SK-N-MC (cell line): ENCODE measurements around the gene KRTAP10-6.

Experiments
- DNase-seq: peaks from one replicate; pipeline ENCODE4 v3.0.0-alpha.2; 2011; ENCODE audit warnings: low read depth, low spot score
- H3K27ac ChIP-seq: fragments of 200-600 bp; sonication (generic); 2 replicates; pipeline ENCODE4 v1.5.1; 2016; ENCODE audit warnings: mixed run types
- H3K36me3 ChIP-seq: fragments of 200-600 bp; sonication (generic); 2 replicates; pipeline ENCODE4 v1.6.1; 2017; ENCODE audit warnings: antibody characterized with exemption, low read length, mixed read lengths; ENCODE audit not compliant: insufficient read depth
- H3K4me3 ChIP-seq: fragments of 200-600 bp; sonication (generic); 2 replicates; pipeline ENCODE4 v1.5.1; 2016
- H3K9ac ChIP-seq: fragments of 200-600 bp; sonication (generic); 2 replicates; pipeline ENCODE4 v1.8.0; 2017; ENCODE audit warnings: mixed run types, mixed read lengths; ENCODE audit not compliant: insufficient read length
- H3K9me3 ChIP-seq: fragments of 200-600 bp; sonication (generic); 2 replicates; pipeline ENCODE4 v1.6.1; 2017; ENCODE audit warnings: low read depth, mild to moderate bottlenecking, antibody characterized with exemption, low read length, moderate library complexity, mixed read lengths
- EZH2 ChIP-seq: fragments of 200-600 bp; sonication (generic); IDR thresholded peaks from one replicate; pipeline ENCODE4 v1.6.1; 2017; ENCODE audit warnings: antibody characterized with exemption
- FOXP2 ChIP-seq: optimal IDR thresholded peaks from 2 replicates; pipeline ENCODE3; 2011; ENCODE audit warnings: mild to moderate bottlenecking, moderate library complexity; ENCODE audit not compliant: insufficient read depth; ENCODE audit errors: extremely low read length, control extremely low read depth
- POLR2AphosphoS5 ChIP-seq: IDR thresholded peaks from 2 replicates; pipeline ENCODE4 v1.6.1; 2012; ENCODE audit warnings: mild to moderate bottlenecking, low read depth, low read length, borderline replicate concordance

KRTAP10-6 gene

GRCh38 chr21:44571296-44571695, 21.0 kb downstream of the KRTAP10-6 start:
- DNase-seq: no peak
- Histone ChIP-seq H3K36me3 (peaks cover 15% of the 10 kb centered on the region; the same call in 1 of the 2 replicates), H3K27ac (no peak overlapping the region)

GRCh38 chr21:44569861-44570517, 22.3 kb downstream of the KRTAP10-6 start:
- Histone ChIP-seq H3K27ac (no peak overlapping the region), H3K9ac (no peak overlapping the region), H3K9me3 (peaks cover 3% of the 10 kb centered on the region; the same call in 1 of the 2 replicates), H3K36me3 (peaks cover 19% of the 10 kb centered on the region), H3K4me3 (no peak overlapping the region)
- no peak for TF ChIP-seq FOXP2
- no peak for TF ChIP-seq EZH2
- no peak for TF ChIP-seq POLR2AphosphoS5
- DNase-seq: no peak

More at GRCh38 chr21:44571296-44571695, 21.0 kb downstream of the KRTAP10-6 start:
- TF ChIP-seq POLR2AphosphoS5 (no peak), EZH2 (no peak), FOXP2 (no peak)
- H3K4me3 ChIP-seq: no peak overlapping the region
- no peaks in the 10 kb centered on the region for H3K9me3 ChIP-seq
- H3K9ac ChIP-seq: no peak overlapping the region

GRCh38 chr21:44568667-44569556, 23.4 kb downstream of the KRTAP10-6 start:
- H3K4me3 ChIP-seq: no peak overlapping the region
- no peak for TF ChIP-seq POLR2AphosphoS5
- TF ChIP-seq FOXP2: no peak
- TF ChIP-seq EZH2: no peak
- H3K27ac ChIP-seq: no peak overlapping the region
- H3K9me3 ChIP-seq: peaks cover 5% of the 10 kb centered on the region; the same call in 1 of the 2 replicates
- no peak for DNase-seq
- H3K9ac ChIP-seq: no peak overlapping the region
- peaks cover 25% of the 10 kb centered on the region for H3K36me3 ChIP-seq

GRCh38 chr21:44568261-44568660, 24.0 kb downstream of the KRTAP10-6 start:
- DNase-seq: no peak
- Histone ChIP-seq H3K27ac (no peak overlapping the region), H3K36me3 (peaks cover 32% of the 10 kb centered on the region), H3K4me3 (no peak overlapping the region), H3K9me3 (peaks cover 5% of the 10 kb centered on the region; the same call in 1 of the 2 replicates), H3K9ac (no peak overlapping the region)
- no peak for TF ChIP-seq FOXP2
- TF ChIP-seq EZH2: no peak
- no peak for TF ChIP-seq POLR2AphosphoS5

- TF ChIP-seq FOXP2 (no peak), POLR2AphosphoS5 (no peak), EZH2 (no peak)
- H3K27ac ChIP-seq: no peak overlapping the region
- no peak for DNase-seq
- H3K4me3 ChIP-seq: no peak overlapping the region
- peaks cover 36% of the 10 kb centered on the region for H3K36me3 ChIP-seq
- H3K9ac ChIP-seq: no peak overlapping the region
- peaks cover 6% of the 10 kb centered on the region; the same call in 1 of the 2 replicates for H3K9me3 ChIP-seq
Measured at GRCh38 chr21:44567481-44568171, 24.7 kb downstream of the KRTAP10-6 start.

- Histone ChIP-seq H3K9ac (no peak overlapping the region), H3K9me3 (peaks cover 8% of the 10 kb centered on the region; the same call in 1 of the 2 replicates), H3K36me3 (peaks cover 37% of the 10 kb centered on the region), H3K4me3 (no peak overlapping the region), H3K27ac (no peak overlapping the region)
- DNase-seq: no peak
- no peak for TF ChIP-seq EZH2
- TF ChIP-seq FOXP2: no peak
- TF ChIP-seq POLR2AphosphoS5: no peak
Measured at GRCh38 chr21:44566403-44566802, 25.9 kb downstream of the KRTAP10-6 start.

- Histone ChIP-seq H3K4me3 (no peak overlapping the region), H3K9ac (no peak overlapping the region)
- no peak for TF ChIP-seq FOXP2
- no peak for TF ChIP-seq POLR2AphosphoS5
Measured at GRCh38 chr21:44564886-44565598, 27.3 kb downstream of the KRTAP10-6 start.

GRCh38 chr21:44564099-44564498, 28.2 kb downstream of the KRTAP10-6 start:
- Histone ChIP-seq H3K4me3 (no peak overlapping the region), H3K27ac (no peak overlapping the region), H3K36me3 (peaks cover 37% of the 10 kb centered on the region), H3K9ac (no peak overlapping the region), H3K9me3 (peaks cover 8% of the 10 kb centered on the region; the same call in 1 of the 2 replicates)
- TF ChIP-seq EZH2 (no peak), POLR2AphosphoS5 (no peak), FOXP2 (no peak)
- no peak for DNase-seq

More at GRCh38 chr21:44564886-44565598, 27.3 kb downstream of the KRTAP10-6 start:
- peaks cover 8% of the 10 kb centered on the region; the same call in 1 of the 2 replicates for H3K9me3 ChIP-seq
- H3K27ac ChIP-seq: no peak overlapping the region
- H3K36me3 ChIP-seq: peaks cover 37% of the 10 kb centered on the region
- no peak for DNase-seq
